Sigmoid colon (tissue), 7 donors: ENCODE results near the gene FGF11. TPM values are rescaled to one million over a fixed set of nuclear protein-coding genes. Genes with fewer than 3 reads are reported as not detected.

ENCODE experiments used
- DNase-seq: peaks from one replicate; pipeline ENCODE4 v3.0.0-alpha.2; 2019
- H3K27ac ChIP-seq, 4 donors: fragments of 200-600 bp; sonication (generic); one replicate each; pipeline ENCODE4 v1.5.1; 2016 to 2019; ENCODE audit warnings: mild to moderate bottlenecking in 1 of 4
- H3K27me3 ChIP-seq, 3 donors: fragments of 200-600 bp; sonication (generic); one replicate each; pipeline ENCODE4 v1.5.1; 2019; ENCODE audit warnings: mild to moderate bottlenecking in 1 of 3
- H3K36me3 ChIP-seq, 4 donors: fragments of 200-600 bp; sonication (generic); one replicate each; pipeline ENCODE4 v1.5.1; 2016 to 2019
- H3K4me1 ChIP-seq, 4 donors: fragments of 200-600 bp; sonication (generic); one replicate each; pipeline ENCODE4 v1.5.1; 2017 to 2019
- H3K4me3 ChIP-seq, 4 donors: fragments of 200-600 bp; sonication (generic); one replicate each; pipeline ENCODE4 v1.5.1; 2017 to 2019; ENCODE audit warnings: mild to moderate bottlenecking in 2 of 4, moderate library complexity in 1 of 4
- H3K9me3 ChIP-seq, 4 donors: fragments of 200-600 bp in 3 of 4; sonication (generic) in 3 of 4; one replicate each; pipeline versions ENCODE4 v1.5.1 to v1.6.1; 2013 to 2019
- CTCF ChIP-seq, 4 experiments: fragments of 450-650 bp in 3 of 4; fragments of 200-600 bp in 1 of 4; IDR thresholded peaks; one replicate each; pipeline ENCODE4 v1.5.1; 2016 to 2019; ENCODE audit warnings: antibody characterized with exemption in 4 of 4, mild to moderate bottlenecking in 3 of 4, moderate library complexity in 2 of 4
- EP300 ChIP-seq, 4 donors: sonication (generic); formaldehyde crosslinking; IDR thresholded peaks; one replicate each; pipeline ENCODE4 v1.6.1; 2017; ENCODE audit warnings: antibody characterized with exemption in 4 of 4
- POLR2A ChIP-seq, 2 donors: fragments of 450-650 bp; IDR thresholded peaks; one replicate each; pipeline ENCODE4 v1.6.1; 2016; ENCODE audit warnings: antibody characterized with exemption in 2 of 2, mild to moderate bottlenecking in 2 of 2, moderate library complexity in 2 of 2
- POLR2AphosphoS5 ChIP-seq, 4 donors: sonication (generic); formaldehyde crosslinking; IDR thresholded peaks; one replicate each; pipeline ENCODE4 v1.6.1; 2017; ENCODE audit warnings: antibody characterized with exemption in 4 of 4
- WGBS, 2 donors: extraction: QIAGEN DNeasy Blood & Tissue Kit; methylation state at CpG; one replicate each; pipeline ENCODE4 v1.1.7; 2013; 5-methylcytosine and 5-hydroxymethylcytosine counted together
- intact Hi-C: fragments of 100-400 bp; cut with DNase I; formaldehyde crosslinking; loops from one replicate; pipeline ENCODE4 v1.15.1; 2023
- polyA plus RNA-seq, 3 donors: library from polyadenylated mRNA; stranded (reverse); fragments of 200-250 nt; gene quantifications; one replicate each; pipeline ENCODE4 v1.2.3, GENCODE V29; 2013
- total RNA-seq, 4 donors: library from RNA; depleted of rRNA; stranded (reverse); fragments of >200 nt; gene quantifications; one replicate each; pipeline ENCODE4 v1.1.0, GENCODE V29; 2016
- donor health status: healthy with polysubstance abuse.
- donor health status: Bipolar disorder and iron deficiency.
- donor health status: healthy.

FGF11 gene
- total and polyA plus RNA-seq, 7 donors = 0.36 to 2.8 (median 0.69) TPM; not detected in 4

DNA sequence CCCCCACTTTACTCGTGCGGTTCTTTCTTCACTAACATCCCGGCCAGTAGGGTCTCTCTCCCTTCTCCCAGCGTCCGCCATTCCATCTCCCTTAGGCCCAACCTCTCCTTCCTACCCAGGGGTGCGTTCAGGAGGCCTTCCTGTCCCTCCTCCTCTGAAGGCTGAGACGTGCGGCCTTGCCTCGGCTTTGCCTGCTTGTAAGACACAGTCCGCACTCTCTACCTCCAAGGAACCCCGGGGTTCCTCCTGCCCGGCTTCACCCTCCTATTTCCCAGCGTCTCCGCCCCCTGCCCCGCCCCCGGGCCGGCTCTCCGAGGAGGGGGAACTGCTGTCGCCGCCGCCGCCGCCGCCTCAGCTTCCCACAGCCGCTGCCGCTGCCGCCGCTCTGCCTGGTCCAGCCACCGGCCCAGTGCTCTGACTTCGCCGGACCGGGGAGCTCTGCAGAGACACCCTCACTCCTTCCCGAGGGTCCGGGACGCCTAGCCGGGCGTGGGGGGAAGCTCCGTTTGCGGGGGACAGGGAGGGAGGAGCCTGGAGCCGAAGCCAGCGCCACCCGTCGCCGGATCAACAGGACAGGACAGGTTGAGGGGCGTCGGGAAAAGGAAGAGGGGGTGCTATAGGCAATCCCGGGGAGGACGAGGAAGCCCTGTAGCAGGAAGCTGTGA, 1.2 kb upstream of the FGF11 start:
- TF ChIP-seq CTCF (IDR thresholded peaks at IDR 0.05) = no peak
- no peak for TF ChIP-seq EP300 (IDR thresholded peaks at IDR 0.05)
- no peak for TF ChIP-seq POLR2A (IDR thresholded peaks at IDR 0.05)
- no peak for TF ChIP-seq POLR2AphosphoS5 (IDR thresholded peaks at IDR 0.05)
- H3K27me3 ChIP-seq = peaks cover 44 to 74% (median 74%) of the 10 kb centered on the region in 3 donors
- H3K36me3 ChIP-seq = no peaks in the 10 kb centered on the region
- H3K4me1 ChIP-seq = peaks cover 0 to 58% (median 51%) of the 10 kb centered on the region in 4 donors
- 26 to 58% methylated on average over 48 of the region's 48 CpGs for WGBS, 2 donors
- H3K9me3 ChIP-seq = no peaks in the 10 kb centered on the region
- DNase-seq = no peak
- peak overlapping the region in 3 of 4 donors; percentile 13 to 35 (median 33) for H3K4me3 ChIP-seq
- no peak overlapping the region for H3K27ac ChIP-seq
- intact Hi-C loops = loop anchor here (1.0 to 2.0 kb wide), 4 partner anchors 33 to 123 kb away; partner anchors contain the start of genes SENP3 and TMEM256

GRCh38 chr17:7438656-7439460, 454 bp upstream of the FGF11 start:
- peaks cover 0 to 58% (median 51%) of the 10 kb centered on the region in 4 donors for H3K4me1 ChIP-seq
- WGBS, 2 donors = 54 to 59% methylated on average over 11 of the region's 11 CpGs
- H3K27ac ChIP-seq = no peak overlapping the region
- no peak for DNase-seq
- no peak for TF ChIP-seq CTCF (IDR thresholded peaks at IDR 0.05)
- TF ChIP-seq EP300 (IDR thresholded peaks at IDR 0.05) = no peak
- TF ChIP-seq POLR2A (IDR thresholded peaks at IDR 0.05) = no peak
- TF ChIP-seq POLR2AphosphoS5 (IDR thresholded peaks at IDR 0.05) = no peak
- H3K36me3 ChIP-seq = no peaks in the 10 kb centered on the region
- intact Hi-C loops = no loop called here
- no peaks in the 10 kb centered on the region for H3K9me3 ChIP-seq
- H3K27me3 ChIP-seq = peaks cover 44 to 74% (median 68%) of the 10 kb centered on the region in 3 donors
- H3K4me3 ChIP-seq = peak overlapping the region in 2 of 4 donors; percentile 33 to 35

DNA sequence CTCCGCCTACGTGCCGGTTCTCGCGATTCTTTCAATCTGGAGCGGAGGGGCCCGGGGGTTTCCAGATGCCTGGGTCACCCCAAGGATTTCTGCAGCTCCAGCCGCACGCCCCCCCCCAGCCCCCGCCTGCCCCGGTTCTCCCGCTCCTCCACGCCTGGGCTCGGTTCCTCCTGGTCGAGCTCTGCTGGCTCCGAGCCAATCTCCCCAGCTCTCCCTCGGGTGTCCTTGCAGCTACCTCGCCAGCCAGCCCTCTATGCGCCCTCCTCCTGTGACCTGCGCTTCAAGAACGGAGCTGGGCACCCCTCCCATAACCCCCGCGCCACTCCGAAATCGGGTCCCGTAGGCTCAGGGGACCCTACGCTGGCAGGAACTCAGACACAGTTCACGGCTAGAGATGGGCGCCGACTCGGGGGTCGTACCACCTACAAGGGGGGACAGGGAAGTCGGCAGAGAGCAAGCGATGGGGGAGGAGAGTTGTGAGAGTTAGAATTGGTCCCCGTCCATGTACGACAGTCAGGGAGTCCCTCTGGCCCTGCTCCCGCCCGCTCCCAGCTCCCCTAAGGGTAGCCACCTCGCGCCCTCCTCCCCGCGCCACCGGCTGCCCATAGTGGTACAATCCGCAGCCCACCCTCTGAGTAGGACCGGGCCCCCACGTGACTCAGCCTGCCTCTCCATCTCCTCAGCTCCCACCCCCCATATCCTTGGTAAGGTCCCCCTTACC, 961 bp downstream of the FGF11 start:
- H3K4me3 ChIP-seq = peak overlapping the region in 3 of 4 donors; percentile 14 to 43 (median 33)
- peak; percentile 80 for DNase-seq
- H3K27ac ChIP-seq = no peak overlapping the region
- no peaks in the 10 kb centered on the region for H3K9me3 ChIP-seq
- intact Hi-C loops = no loop called here
- H3K4me1 ChIP-seq = peaks cover 0 to 64% (median 55%) of the 10 kb centered on the region in 4 donors
- TF ChIP-seq POLR2A (IDR thresholded peaks at IDR 0.05) = no peak
- no peak for TF ChIP-seq CTCF (IDR thresholded peaks at IDR 0.05)
- TF ChIP-seq POLR2AphosphoS5 (IDR thresholded peaks at IDR 0.05) = peak in 1 of 4 donors; percentile 9
- no peak for TF ChIP-seq EP300 (IDR thresholded peaks at IDR 0.05)
- no peaks in the 10 kb centered on the region for H3K36me3 ChIP-seq
- WGBS, 2 donors = 2 to 3% methylated on average over 46 of the region's 46 CpGs
- peaks cover 53 to 79% (median 67%) of the 10 kb centered on the region in 3 donors for H3K27me3 ChIP-seq

GRCh38 chr17:7440834-7441195, 1.5 kb downstream of the FGF11 start:
- intact Hi-C loops = no loop called here
- H3K4me1 ChIP-seq = peaks cover 0 to 64% (median 53%) of the 10 kb centered on the region in 4 donors
- H3K27ac ChIP-seq = no peak overlapping the region
- DNase-seq = no peak
- TF ChIP-seq POLR2AphosphoS5 (IDR thresholded peaks at IDR 0.05) (no peak), CTCF (IDR thresholded peaks at IDR 0.05) (no peak), POLR2A (IDR thresholded peaks at IDR 0.05) (no peak), EP300 (IDR thresholded peaks at IDR 0.05) (no peak)
- peaks cover 50 to 79% (median 68%) of the 10 kb centered on the region in 3 donors for H3K27me3 ChIP-seq
- H3K4me3 ChIP-seq = no peak overlapping the region
- H3K36me3 ChIP-seq = no peaks in the 10 kb centered on the region
- WGBS, 2 donors = 10% methylated on average over 12 of the region's 12 CpGs
- no peaks in the 10 kb centered on the region for H3K9me3 ChIP-seq
